CD8-positive, alpha-beta memory T cell (primary cell): ENCODE results near the gene PRKAG2. TPM values are rescaled to one million over a fixed set of nuclear protein-coding genes. Genes with fewer than 3 reads are reported as not detected.

Experiments
- CTCF ChIA-PET: fragments of 350-600 bp; sonication (Branson Sonifier 250); formaldehyde crosslinking; loops from one replicate; lab custom pipeline; 2021; ENCODE audit warnings: antibody characterized with exemption; lab: Charles Lee
- POLR2A ChIA-PET: fragments of 350-600 bp; sonication (Branson Sonifier 250); formaldehyde crosslinking; loops from one replicate; lab custom pipeline; 2021; ENCODE audit warnings: antibody characterized with exemption; lab: Charles Lee
- DNase-seq, 5 donors: peaks; one replicate each; pipeline versions ENCODE4 v3.0.0 to v3.0.0-alpha.2; 2020 to 2022; ENCODE audit warnings: mixed read lengths in 1 of 5
- H3K27ac ChIP-seq: one replicate; pipeline ENCODE4 v1.7.0; 2013; ENCODE audit warnings: low read depth, mild to moderate bottlenecking, low read length, moderate library complexity
- H3K27me3 ChIP-seq: 2 replicates; pipeline ENCODE4 v1.7.0; 2013; ENCODE audit warnings: low read length, mild to moderate bottlenecking; ENCODE audit not compliant: insufficient read depth, poor library complexity, severe bottlenecking
- H3K36me3 ChIP-seq: 2 replicates; pipeline ENCODE4 v1.7.0; 2013; ENCODE audit warnings: mild to moderate bottlenecking, low read length, moderate library complexity; ENCODE audit not compliant: insufficient read depth
- H3K4me1 ChIP-seq: 2 replicates; pipeline ENCODE4 v1.7.0; 2013; ENCODE audit warnings: mild to moderate bottlenecking, low read length, moderate library complexity; ENCODE audit not compliant: insufficient read depth
- H3K4me3 ChIP-seq: 2 replicates; pipeline ENCODE4 v1.7.0; 2013; ENCODE audit warnings: mild to moderate bottlenecking, low read length
- H3K9me3 ChIP-seq: 2 replicates; pipeline ENCODE4 v1.7.0; 2013; ENCODE audit warnings: mild to moderate bottlenecking, low read length
- H3K27ac Mint-ChIP-seq, 8 donors: one replicate each; pipeline ENCODE4 v1.8.0; 2020 to 2021; ENCODE audit warnings: mixed read lengths in 8 of 8, mild to moderate bottlenecking in 6 of 8, inconsistent platforms in 3 of 8, moderate library complexity in 3 of 8
- H3K27me3 Mint-ChIP-seq, 2 donors: one replicate each; pipeline ENCODE4 v1.8.0; 2020 to 2021; ENCODE audit warnings: mixed read lengths in 2 of 2, mild to moderate bottlenecking in 1 of 2, moderate library complexity in 1 of 2
- H3K36me3 Mint-ChIP-seq, 3 donors: one replicate each; pipeline ENCODE4 v1.8.0; 2020 to 2021; ENCODE audit warnings: mixed read lengths in 3 of 3, inconsistent platforms in 1 of 3, mild to moderate bottlenecking in 1 of 3
- H3K4me1 Mint-ChIP-seq, 3 donors: one replicate each; pipeline ENCODE4 v1.8.0; 2020 to 2021; ENCODE audit warnings: mixed read lengths in 3 of 3, inconsistent platforms in 1 of 3, mild to moderate bottlenecking in 1 of 3
- H3K4me3 Mint-ChIP-seq, 7 donors: one replicate each; pipeline ENCODE4 v1.8.0; 2020 to 2021; ENCODE audit warnings: mixed read lengths in 7 of 7, mild to moderate bottlenecking in 6 of 7, moderate library complexity in 4 of 7, inconsistent platforms in 2 of 7
- H3K9me3 Mint-ChIP-seq, 5 donors: one replicate each; pipeline ENCODE4 v1.8.0; 2020 to 2022; ENCODE audit warnings: mixed read lengths in 5 of 5, mild to moderate bottlenecking in 3 of 5, moderate library complexity in 2 of 5, inconsistent platforms in 1 of 5
- polyA plus RNA-seq: library from polyadenylated mRNA; unstranded; fragments of 300-500 nt; fragmentation: Illumina TruSeq; gene quantifications from one replicate; pipeline ENCODE4 v1.2.3, GENCODE V29; 2021
- total RNA-seq, 2 experiments: library from RNA; stranded (reverse); gene quantifications; one replicate each; pipeline ENCODE4 v1.2.3, GENCODE V29; 2021

Gene PRKAG2
- total and polyA plus RNA-seq, 3 experiments from 2014 or later = 23.1 to 31.4 (median 27.2) TPM

GRCh38 chr7:151905353-151905752 lies 28.4 kb upstream of the PRKAG2 start:
- Mint-ChIP-seq H3K27me3 (peaks cover 17 to 49% of the 10 kb centered on the region in 2 donors), H3K4me3 (no peak overlapping the region), H3K27ac (no peak overlapping the region), H3K36me3 (peaks cover 0 to 4% (median 0%) of the 10 kb centered on the region in 3 donors), H3K9me3 (no peaks in the 10 kb centered on the region), H3K4me1 (no peaks in the 10 kb centered on the region)
- DNase-seq = no peak
- Histone ChIP-seq H3K4me3 (no peak overlapping the region), H3K9me3 (no peaks in the 10 kb centered on the region), H3K36me3 (no peaks in the 10 kb centered on the region), H3K27me3 (peaks cover 3% of the 10 kb centered on the region), H3K27ac (no peak overlapping the region), H3K4me1 (no peaks in the 10 kb centered on the region)
- CTCF ChIA-PET = no interaction called here
- POLR2A ChIA-PET = no interaction called here

GRCh38 chr7:151904270-151904669 lies 27.4 kb upstream of the PRKAG2 start:
- ChIA-PET POLR2A (no interaction called here), CTCF (no interaction called here)
- Mint-ChIP-seq H3K27ac (no peak overlapping the region), H3K4me3 (no peak overlapping the region), H3K27me3 (peaks cover 21 to 60% of the 10 kb centered on the region in 2 donors), H3K4me1 (no peaks in the 10 kb centered on the region), H3K9me3 (no peaks in the 10 kb centered on the region), H3K36me3 (peaks cover 0 to 11% (median 0%) of the 10 kb centered on the region in 3 donors)
- no peak overlapping the region for H3K27ac ChIP-seq
- H3K27me3 ChIP-seq = peaks cover 11% of the 10 kb centered on the region
- H3K9me3 ChIP-seq = no peaks in the 10 kb centered on the region
- no peak for DNase-seq
- no peak overlapping the region for H3K4me3 ChIP-seq
- H3K36me3 ChIP-seq = no peaks in the 10 kb centered on the region
- H3K4me1 ChIP-seq = no peaks in the 10 kb centered on the region

- Mint-ChIP-seq H3K4me3 (no peak overlapping the region), H3K4me1 (no peaks in the 10 kb centered on the region), H3K27me3 (peaks cover 20 to 60% of the 10 kb centered on the region in 2 donors), H3K36me3 (peaks cover 0 to 9% (median 0%) of the 10 kb centered on the region in 3 donors), H3K27ac (no peak overlapping the region), H3K9me3 (no peaks in the 10 kb centered on the region)
- H3K9me3 ChIP-seq = no peaks in the 10 kb centered on the region
- POLR2A ChIA-PET = no interaction called here
- H3K27ac ChIP-seq = no peak overlapping the region
- no peak overlapping the region for H3K4me3 ChIP-seq
- H3K27me3 ChIP-seq = peaks cover 11% of the 10 kb centered on the region
- no peaks in the 10 kb centered on the region for H3K4me1 ChIP-seq
- DNase-seq = no peak
- CTCF ChIA-PET = no interaction called here
- H3K36me3 ChIP-seq = no peaks in the 10 kb centered on the region
Measured at GRCh38 chr7:151903249-151904032, 26.5 kb upstream of the PRKAG2 start.

DNA sequence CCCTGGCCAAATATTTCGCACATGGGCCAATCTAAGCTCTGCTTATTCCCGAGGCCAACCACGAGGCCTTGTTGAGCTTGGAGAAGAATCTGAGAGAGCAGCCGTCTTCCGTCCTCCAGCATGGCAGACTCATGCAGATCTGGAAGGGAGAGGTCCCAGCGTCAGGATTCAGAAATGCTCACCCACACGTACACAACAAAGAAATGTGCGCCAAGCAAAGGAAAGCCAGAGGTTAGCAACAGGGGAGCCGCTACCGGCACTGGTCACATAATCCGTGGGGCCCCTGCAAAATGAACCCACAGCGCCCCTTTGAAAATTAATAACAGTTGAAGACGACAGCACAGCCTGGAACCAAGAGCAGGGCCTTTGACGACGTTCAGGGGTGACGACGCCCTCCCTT lies 25.4 kb upstream of the PRKAG2 start:
- Histone ChIP-seq H3K27ac (no peak overlapping the region), H3K4me1 (no peaks in the 10 kb centered on the region), H3K9me3 (no peaks in the 10 kb centered on the region), H3K4me3 (no peak overlapping the region), H3K36me3 (no peaks in the 10 kb centered on the region), H3K27me3 (peaks cover 11% of the 10 kb centered on the region)
- Mint-ChIP-seq H3K27me3 (peaks cover 20 to 61% of the 10 kb centered on the region in 2 donors), H3K27ac (no peak overlapping the region), H3K4me1 (no peaks in the 10 kb centered on the region), H3K36me3 (peaks cover 0 to 9% (median 0%) of the 10 kb centered on the region in 3 donors), H3K9me3 (no peaks in the 10 kb centered on the region), H3K4me3 (no peak overlapping the region)
- POLR2A ChIA-PET = no interaction called here
- no peak for DNase-seq
- CTCF ChIA-PET = no interaction called here

DNA sequence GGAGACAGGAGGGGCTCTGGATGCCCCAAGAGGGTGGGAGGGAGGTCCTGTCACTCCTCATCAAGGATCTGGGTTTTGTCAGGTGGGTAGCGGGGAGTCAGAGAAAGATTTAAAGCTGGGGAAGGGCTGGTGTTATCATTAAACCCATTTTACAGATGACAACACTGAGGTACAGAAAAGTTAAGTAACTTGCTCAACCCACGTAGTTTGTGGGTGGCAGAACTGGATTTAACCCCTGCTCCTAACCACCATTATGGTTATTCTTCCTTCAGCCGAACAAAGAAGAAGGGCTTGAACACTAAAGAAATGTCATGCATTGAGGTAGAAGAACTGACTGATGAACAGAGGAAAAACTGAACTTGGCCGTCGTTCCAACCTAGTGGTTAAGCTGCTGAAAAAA lies 24.9 kb upstream of the PRKAG2 start:
- H3K27me3 ChIP-seq = peaks cover 11% of the 10 kb centered on the region
- no peaks in the 10 kb centered on the region for H3K36me3 ChIP-seq
- Mint-ChIP-seq H3K4me1 (no peaks in the 10 kb centered on the region), H3K27ac (no peak overlapping the region), H3K27me3 (peaks cover 20 to 56% of the 10 kb centered on the region in 2 donors), H3K9me3 (no peaks in the 10 kb centered on the region), H3K36me3 (peaks cover 0 to 9% (median 0%) of the 10 kb centered on the region in 3 donors), H3K4me3 (no peak overlapping the region)
- no peak for DNase-seq
- ChIA-PET CTCF (no interaction called here), POLR2A (no interaction called here)
- no peak overlapping the region for H3K27ac ChIP-seq
- H3K9me3 ChIP-seq = no peaks in the 10 kb centered on the region
- no peaks in the 10 kb centered on the region for H3K4me1 ChIP-seq
- no peak overlapping the region for H3K4me3 ChIP-seq

- Mint-ChIP-seq H3K4me3 (no peak overlapping the region), H3K4me1 (no peaks in the 10 kb centered on the region), H3K36me3 (peaks cover 0 to 9% (median 0%) of the 10 kb centered on the region in 3 donors), H3K27ac (no peak overlapping the region), H3K27me3 (peaks cover 17 to 49% of the 10 kb centered on the region in 2 donors), H3K9me3 (no peaks in the 10 kb centered on the region)
- ChIA-PET CTCF (no interaction called here), POLR2A (interaction anchor here (0.5 kb wide), 1 partner anchor 151 kb away, joined by 3 read pairs; no protein-coding TSS in a partner anchor)
- H3K9me3 ChIP-seq = no peaks in the 10 kb centered on the region
- no peak for DNase-seq
- no peaks in the 10 kb centered on the region for H3K4me1 ChIP-seq
- H3K27ac ChIP-seq = no peak overlapping the region
- H3K4me3 ChIP-seq = no peak overlapping the region
- no peaks in the 10 kb centered on the region for H3K36me3 ChIP-seq
- H3K27me3 ChIP-seq = peaks cover 11% of the 10 kb centered on the region
Measured at GRCh38 chr7:151900986-151901621, 24.2 kb upstream of the PRKAG2 start.

DNA sequence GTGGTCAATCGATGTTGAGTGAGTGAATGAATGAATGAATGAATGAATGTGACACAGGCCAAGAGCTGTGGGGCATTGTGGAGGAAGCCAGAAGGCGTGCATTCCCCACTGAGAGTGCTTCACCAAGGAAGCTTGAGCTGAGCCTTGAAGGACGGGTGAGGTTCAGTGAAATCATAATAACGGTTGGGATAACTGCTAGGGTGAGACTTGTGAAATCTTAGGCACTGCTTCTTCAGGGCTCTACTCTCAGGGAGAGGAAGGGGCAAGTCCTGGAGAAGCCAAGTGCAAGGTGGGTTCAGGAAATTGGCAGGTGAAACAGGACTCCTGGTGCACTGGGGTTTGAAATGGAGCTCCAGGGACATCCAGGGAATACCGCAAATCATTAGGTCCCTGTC lies 23.7 kb upstream of the PRKAG2 start:
- DNase-seq = no peak
- no peaks in the 10 kb centered on the region for H3K9me3 ChIP-seq
- no peaks in the 10 kb centered on the region for H3K9me3 Mint-ChIP-seq
- H3K4me1 ChIP-seq = no peaks in the 10 kb centered on the region
- H3K36me3 ChIP-seq = no peaks in the 10 kb centered on the region
- ChIA-PET CTCF (no interaction called here), POLR2A (interaction anchor here (0.5 kb wide), 1 partner anchor 151 kb away, joined by 3 read pairs; no protein-coding TSS in a partner anchor)
- H3K4me3 ChIP-seq = no peak overlapping the region
- H3K36me3 Mint-ChIP-seq = peaks cover 0 to 9% (median 0%) of the 10 kb centered on the region in 3 donors
- H3K27ac Mint-ChIP-seq = no peak overlapping the region
- H3K4me3 Mint-ChIP-seq = no peak overlapping the region
- H3K27me3 ChIP-seq = peaks cover 11% of the 10 kb centered on the region
- H3K4me1 Mint-ChIP-seq = no peaks in the 10 kb centered on the region
- no peak overlapping the region for H3K27ac ChIP-seq
- H3K27me3 Mint-ChIP-seq = peaks cover 15 to 46% of the 10 kb centered on the region in 2 donors
